ENCODE results near the gene NFIB.

Gene NFIB

DNA sequence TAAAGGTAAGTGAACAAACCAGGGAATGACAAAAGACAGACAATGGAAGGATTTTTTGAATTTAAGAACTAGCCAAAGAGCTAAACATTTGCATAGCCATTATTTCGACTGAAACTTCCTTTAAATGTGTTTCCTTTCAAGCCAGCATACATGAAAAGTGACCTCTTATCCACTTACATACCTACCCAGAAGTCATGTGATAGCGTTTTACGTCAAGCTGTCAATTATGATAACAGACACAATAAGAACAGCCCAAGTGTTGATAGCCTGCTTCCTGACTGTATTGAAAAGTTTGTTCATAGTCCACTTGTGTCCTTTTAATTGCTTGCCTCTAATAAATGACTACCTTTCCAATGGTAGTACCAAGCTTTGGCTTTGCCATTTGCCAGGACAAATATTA lies 206.0 kb downstream of the NFIB start:
- TF ChIP-seq, protein P1, sequence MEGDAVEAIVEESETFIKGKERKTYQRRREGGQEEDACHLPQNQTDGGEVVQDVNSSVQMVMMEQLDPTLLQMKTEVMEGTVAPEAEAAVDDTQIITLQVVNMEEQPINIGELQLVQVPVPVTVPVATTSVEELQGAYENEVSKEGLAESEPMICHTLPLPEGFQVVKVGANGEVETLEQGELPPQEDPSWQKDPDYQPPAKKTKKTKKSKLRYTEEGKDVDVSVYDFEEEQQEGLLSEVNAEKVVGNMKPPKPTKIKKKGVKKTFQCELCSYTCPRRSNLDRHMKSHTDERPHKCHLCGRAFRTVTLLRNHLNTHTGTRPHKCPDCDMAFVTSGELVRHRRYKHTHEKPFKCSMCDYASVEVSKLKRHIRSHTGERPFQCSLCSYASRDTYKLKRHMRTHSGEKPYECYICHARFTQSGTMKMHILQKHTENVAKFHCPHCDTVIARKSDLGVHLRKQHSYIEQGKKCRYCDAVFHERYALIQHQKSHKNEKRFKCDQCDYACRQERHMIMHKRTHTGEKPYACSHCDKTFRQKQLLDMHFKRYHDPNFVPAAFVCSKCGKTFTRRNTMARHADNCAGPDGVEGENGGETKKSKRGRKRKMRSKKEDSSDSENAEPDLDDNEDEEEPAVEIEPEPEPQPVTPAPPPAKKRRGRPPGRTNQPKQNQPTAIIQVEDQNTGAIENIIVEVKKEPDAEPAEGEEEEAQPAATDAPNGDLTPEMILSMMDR (IDR thresholded peaks at IDR 0.05; ENCODE audit: unreplicated experiment in 3 of 3), result no peak
- Mint-ChIP-seq H3K9me3 (no peaks in the 10 kb centered on the region), H3K27ac (peak overlapping the region; percentile 47 to 76 (median 54)), H3K4me1 (peaks cover 57% of the 10 kb centered on the region), H3K27me3 (ENCODE audit: low read depth) (no peaks in the 10 kb centered on the region), H3K4me3 (no peak overlapping the region), H3K36me3 (ENCODE audit: low read depth) (peaks cover 52% of the 10 kb centered on the region)

DNA sequence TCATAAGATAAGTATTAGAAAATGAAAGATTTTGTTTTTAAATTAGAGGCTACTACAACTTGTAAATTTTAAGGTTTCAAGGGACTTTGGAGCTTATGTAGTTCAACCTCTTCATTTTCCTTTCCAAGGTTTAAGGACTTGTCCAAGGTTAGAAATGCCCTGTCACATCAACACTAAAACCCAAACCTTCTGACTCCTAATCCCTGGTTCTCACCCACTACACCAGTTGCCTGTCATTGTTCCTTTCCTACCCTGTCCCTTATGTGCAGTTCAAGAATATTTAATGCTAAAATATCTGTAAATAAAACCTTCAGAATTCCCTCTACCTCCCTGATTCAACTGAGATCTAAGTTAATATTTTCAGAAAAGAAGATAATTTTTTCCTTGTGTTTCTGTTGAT lies 206.4 kb downstream of the NFIB start:
- peaks cover 47% of the 10 kb centered on the region for H3K36me3 Mint-ChIP-seq (ENCODE audit: low read depth)
- TF ChIP-seq, protein P1 (IDR thresholded peaks at IDR 0.05; ENCODE audit: unreplicated experiment in 3 of 3), result no peak
- H3K27ac Mint-ChIP-seq, result peak overlapping the region; percentile 47 to 76 (median 54)
- no peak overlapping the region for H3K4me3 Mint-ChIP-seq
- no peaks in the 10 kb centered on the region for H3K27me3 Mint-ChIP-seq (ENCODE audit: low read depth)
- H3K4me1 Mint-ChIP-seq, result peaks cover 57% of the 10 kb centered on the region
- no peaks in the 10 kb centered on the region for H3K9me3 Mint-ChIP-seq

DNA sequence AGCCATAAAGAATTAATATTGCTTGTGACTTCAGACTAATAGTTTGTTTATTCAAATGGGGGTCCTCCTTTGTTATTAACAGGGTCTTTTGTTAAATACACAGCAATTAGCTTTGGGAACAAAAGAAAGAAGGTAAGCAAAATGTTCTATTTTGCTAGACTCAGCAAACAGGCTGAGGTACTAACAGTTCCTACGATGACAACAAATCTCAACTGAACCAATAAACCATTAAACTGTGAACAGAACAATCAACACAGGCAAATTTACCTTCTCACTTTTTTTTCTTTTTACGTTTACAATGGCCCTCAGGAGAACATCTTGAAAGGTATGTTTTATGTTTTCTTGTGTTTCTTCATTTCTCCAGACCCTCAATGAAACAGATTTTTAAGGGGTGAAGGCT lies 207.2 kb downstream of the NFIB start:
- Mint-ChIP-seq H3K9me3 (no peaks in the 10 kb centered on the region), H3K27me3 (ENCODE audit: low read depth) (no peaks in the 10 kb centered on the region), H3K4me3 (no peak overlapping the region), H3K27ac (peak overlapping the region in 2 of 3 experiments; percentile 38 to 76), H3K36me3 (ENCODE audit: low read depth) (peaks cover 45% of the 10 kb centered on the region), H3K4me1 (peaks cover 59% of the 10 kb centered on the region)
- TF ChIP-seq, protein P1 (IDR thresholded peaks at IDR 0.05; ENCODE audit: unreplicated experiment in 3 of 3), result no peak

DNA sequence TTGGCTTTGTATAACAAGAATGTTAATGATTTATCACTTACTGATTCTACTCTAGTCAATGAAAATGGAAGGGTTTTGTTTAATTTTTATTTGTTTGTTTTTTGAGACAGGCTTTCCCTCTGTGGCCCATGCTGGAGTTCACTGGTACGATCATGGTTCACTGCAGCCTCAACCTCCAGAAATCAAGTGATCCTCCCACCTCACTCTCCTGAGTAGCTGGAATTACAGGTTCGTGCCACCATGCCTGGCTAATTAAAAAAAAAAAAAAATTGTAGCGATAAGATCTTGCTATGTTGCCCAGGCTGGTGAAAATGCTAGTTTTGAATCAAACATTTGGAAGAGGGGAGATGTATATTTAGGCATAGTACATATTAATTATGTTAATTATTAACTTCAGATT lies 209.4 kb downstream of the NFIB start:
- Mint-ChIP-seq H3K27ac (peak overlapping the region; percentile 76 to 94 (median 86)), H3K36me3 (ENCODE audit: low read depth) (peaks cover 37% of the 10 kb centered on the region), H3K4me1 (peaks cover 60% of the 10 kb centered on the region), H3K4me3 (no peak overlapping the region), H3K9me3 (no peaks in the 10 kb centered on the region), H3K27me3 (ENCODE audit: low read depth) (no peaks in the 10 kb centered on the region)
- TF ChIP-seq, protein P1 (IDR thresholded peaks at IDR 0.05; ENCODE audit: unreplicated experiment in 3 of 3), result no peak

DNA sequence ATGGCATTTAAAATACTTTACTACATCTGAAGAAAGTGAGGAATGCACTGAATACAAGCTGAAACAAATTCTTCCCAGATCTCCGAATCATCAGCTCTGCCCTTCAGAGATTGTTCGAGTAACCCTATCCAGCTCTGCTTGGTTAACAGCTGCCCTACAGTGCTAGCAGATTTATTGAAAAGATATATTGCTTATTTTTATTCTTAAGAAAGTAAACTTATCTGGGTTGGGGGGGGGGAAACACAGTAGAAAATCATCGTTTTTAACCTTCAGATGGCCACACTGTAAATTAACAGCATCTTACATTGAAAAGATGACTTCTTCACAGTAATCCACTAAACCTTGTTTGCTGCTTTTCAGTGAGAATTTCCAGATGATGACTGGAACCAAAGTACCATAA lies 210.8 kb downstream of the NFIB start:
- H3K4me1 Mint-ChIP-seq, result peaks cover 73% of the 10 kb centered on the region
- H3K27me3 Mint-ChIP-seq (ENCODE audit: low read depth), result no peaks in the 10 kb centered on the region
- H3K36me3 Mint-ChIP-seq (ENCODE audit: low read depth), result peaks cover 31% of the 10 kb centered on the region
- no peaks in the 10 kb centered on the region for H3K9me3 Mint-ChIP-seq
- peak overlapping the region; percentile 86 to 94 (median 88) for H3K27ac Mint-ChIP-seq
- H3K4me3 Mint-ChIP-seq, result peak overlapping the region in 2 of 3 experiments; percentile 12 to 73
- TF ChIP-seq, protein P1 (IDR thresholded peaks at IDR 0.05; ENCODE audit: unreplicated experiment in 3 of 3), result no peak

DNA sequence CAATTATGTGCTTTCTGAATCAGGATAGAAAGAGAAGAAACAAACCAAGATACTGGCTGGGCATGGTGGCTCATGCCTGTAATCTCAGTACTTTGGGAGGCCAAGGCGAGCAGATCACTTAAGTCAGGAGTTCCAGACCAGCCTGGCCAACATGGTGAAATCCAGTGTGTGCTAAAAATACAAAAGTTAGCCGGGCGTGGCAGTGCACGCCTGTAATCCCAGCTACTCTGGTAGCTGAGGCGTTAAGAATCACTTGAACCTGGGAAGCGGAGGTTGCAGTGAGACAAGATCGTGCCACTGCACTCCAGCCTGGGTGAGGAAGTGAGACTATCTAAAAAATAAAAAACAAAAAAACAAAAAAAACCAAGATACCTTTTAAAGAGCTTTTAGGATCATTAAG lies 214.2 kb downstream of the NFIB start:
- H3K9me3 Mint-ChIP-seq, result no peaks in the 10 kb centered on the region
- H3K27ac Mint-ChIP-seq, result peak overlapping the region; percentile 98 to 100 (median 99)
- H3K27me3 Mint-ChIP-seq (ENCODE audit: low read depth), result no peaks in the 10 kb centered on the region
- TF ChIP-seq, protein P1 (IDR thresholded peaks at IDR 0.05; ENCODE audit: unreplicated experiment in 3 of 3), result no peak
- H3K4me1 Mint-ChIP-seq, result peaks cover 81% of the 10 kb centered on the region
- H3K4me3 Mint-ChIP-seq, result peak overlapping the region in 1 of 3 experiments; percentile 55
- peaks cover 14% of the 10 kb centered on the region for H3K36me3 Mint-ChIP-seq (ENCODE audit: low read depth)
